Endothelial cell of umbilical vein (primary cell): ENCODE measurements around the gene NCF4. TPM values are rescaled to one million over a fixed set of nuclear protein-coding genes. Genes with fewer than 3 reads are reported as not detected.

Experiments used
- BruUV-seq: library from RNA; stranded (reverse); fragments of 400-500 nt; replicated peaks from 2 replicates; lab custom pipeline; 2021; lab: Mats Ljungman, UMichigan
- CTCF ChIA-PET: fragments of 300-600, 350-600 bp; sonication (Branson Sonifier 250); formaldehyde crosslinking; loops from one replicate; lab custom pipeline; 2021; ENCODE audit warnings: antibody characterized with exemption, inconsistent platforms; lab: Charles Lee
- POLR2A ChIA-PET: fragments of 300-600, 350-600 bp; sonication (Branson Sonifier 250); formaldehyde crosslinking; loops from one replicate; lab custom pipeline; 2021; ENCODE audit warnings: antibody characterized with exemption, inconsistent platforms; lab: Charles Lee
- DNase-seq: peaks from one replicate; pipeline ENCODE4 v3.0.0-alpha.2; 2011; ENCODE audit warnings: low read depth, low spot score
- FAIRE-seq: peaks from 2 replicates; lab custom pipeline; 2011; peaks lifted over from hg19 to GRCh38; lab: Jason Lieb, UNC
- H2AFZ ChIP-seq: 2 replicates; pipeline ENCODE4 v1.6.0; 2012; ENCODE audit warnings: low read depth, low read length, control low read depth, inconsistent platforms
- H3K27ac ChIP-seq: 2 replicates; pipeline ENCODE4 v1.5.1; 2011; ENCODE audit warnings: low read depth, mild to moderate bottlenecking, control low read depth, low read length, moderate library complexity; ENCODE audit not compliant: insufficient read depth
- H3K27me3 ChIP-seq, 2 experiments: 2 replicates each; pipeline versions ENCODE4 v1.6.0 to v1.6.1; 2011; ENCODE audit warnings: low read length in 2 of 2, mixed read lengths in 1 of 2; ENCODE audit not compliant: control insufficient read depth in 2 of 2, insufficient read depth in 2 of 2
- H3K36me3 ChIP-seq, 2 experiments: 2 replicates in 1 of 2; 3 replicates in 1 of 2; pipeline ENCODE4 v1.5.1; 2011; ENCODE audit warnings: low read length in 2 of 2, mild to moderate bottlenecking in 1 of 2, moderate library complexity in 1 of 2; ENCODE audit not compliant: control insufficient read depth in 2 of 2, insufficient read depth in 2 of 2; ENCODE audit errors: extremely low read depth in 1 of 2
- H3K4me1 ChIP-seq: 3 replicates; pipeline ENCODE4 v1.5.1; 2011; ENCODE audit warnings: mild to moderate bottlenecking, low read length; ENCODE audit not compliant: control insufficient read depth, insufficient read depth; ENCODE audit errors: extremely low read depth
- H3K4me2 ChIP-seq: 2 replicates; pipeline ENCODE4 v1.6.1; 2011; ENCODE audit warnings: low read length, control low read depth, mixed read lengths; ENCODE audit not compliant: insufficient read depth
- H3K4me3 ChIP-seq, 3 experiments: fragments of 200-600 bp in 1 of 3; sonication (generic), shearing (Covaris generic) in 1 of 3; replicated peaks in 1 of 3; 2 replicates each; pipeline ENCODE4 v1.5.1; 2011 to 2016; ENCODE audit warnings: control low read depth in 3 of 3, low read length in 3 of 3, mild to moderate bottlenecking in 2 of 3, inconsistent platforms in 1 of 3, low read depth in 1 of 3, moderate library complexity in 1 of 3; ENCODE audit not compliant: insufficient read depth in 1 of 3
- H3K79me2 ChIP-seq: 2 replicates; pipeline ENCODE4 v1.6.0; 2012; ENCODE audit warnings: low read length, inconsistent platforms; ENCODE audit not compliant: control insufficient read depth, insufficient read depth
- H3K9ac ChIP-seq: replicated peaks from 2 replicates; pipeline ENCODE3; 2011; ENCODE audit warnings: low read length, control low read depth; ENCODE audit not compliant: insufficient read depth; ENCODE audit errors: extremely low read depth
- H3K9me1 ChIP-seq: replicated peaks from 3 replicates; pipeline ENCODE4 v1.6.0; 2011; ENCODE audit warnings: mild to moderate bottlenecking, low read length; ENCODE audit not compliant: control insufficient read depth, insufficient read depth; ENCODE audit errors: extremely low read depth
- H3K9me3 ChIP-seq: replicated peaks from 2 replicates; pipeline ENCODE4 v1.5.1; 2012; ENCODE audit warnings: low read length, inconsistent platforms; ENCODE audit not compliant: control insufficient read depth, insufficient read depth
- H4K20me1 ChIP-seq: replicated peaks from 2 replicates; pipeline ENCODE3; 2011; ENCODE audit warnings: mild to moderate bottlenecking, low read length; ENCODE audit not compliant: control insufficient read depth, insufficient read depth; ENCODE audit errors: extremely low read depth
- EZH2 ChIP-seq: IDR thresholded peaks from 2 replicates; pipeline ENCODE4 v1.6.1; 2012; ENCODE audit warnings: borderline replicate concordance, low read depth, mild to moderate bottlenecking, moderate library complexity, low read length, inconsistent platforms; ENCODE audit not compliant: severe bottlenecking
- FOS ChIP-seq: IDR thresholded peaks from 2 replicates; pipeline ENCODE4 v1.6.1; 2011; ENCODE audit warnings: mild to moderate bottlenecking, low read length, moderate library complexity, borderline replicate concordance; ENCODE audit not compliant: insufficient read depth
- GATA2 ChIP-seq: IDR thresholded peaks from 2 replicates; pipeline ENCODE4 v1.7.0; 2011; ENCODE audit warnings: low read depth, mild to moderate bottlenecking, moderate library complexity, mixed read lengths, low read length; ENCODE audit not compliant: insufficient read length, insufficient read depth
- JUN ChIP-seq: IDR thresholded peaks from 2 replicates; pipeline ENCODE4 v1.6.1; 2011; ENCODE audit warnings: borderline replicate concordance, low read depth; ENCODE audit not compliant: insufficient read length, insufficient read depth
- MYC ChIP-seq: IDR thresholded peaks from one replicate; pipeline ENCODE4 v1.6.1; 2011; ENCODE audit warnings: mild to moderate bottlenecking, low read depth, low read length
- POLR2A ChIP-seq: IDR thresholded peaks from 2 replicates; pipeline ENCODE4 v1.6.1; 2012; ENCODE audit warnings: low read depth, mild to moderate bottlenecking, control low read depth, low read length
- POLR2AphosphoS5 ChIP-seq: IDR thresholded peaks from 2 replicates; pipeline ENCODE4 v1.6.1; 2012; ENCODE audit warnings: low read depth, mild to moderate bottlenecking, control low read depth, low read length, moderate library complexity; ENCODE audit not compliant: insufficient read depth
- dilution Hi-C: fragments of 300-500 bp; cut with MboI; formaldehyde crosslinking; loops from one replicate; pipeline ENCODE4 v1.15.0; 2019; ENCODE audit warnings: low sequenced_read_pairs; ENCODE audit not compliant: extremely low pct_ligation_motif_present
- intact Hi-C: fragments of 100-400 bp; cut with micrococcal nuclease; formaldehyde crosslinking; loops from one replicate; pipeline ENCODE4 v1.10.0; 2022
- polyA plus RNA-seq, 4 experiments: library from polyadenylated mRNA; depleted of rRNA in 3 of 4; stranded (reverse) in 3 of 4; unstranded in 1 of 4; fragments of >200 nt; gene quantifications; 2 replicates each; pipeline versions ENCODE4 v1.2.1 to v1.2.3, GENCODE V29; 2011 to 2012; ENCODE audit warnings: missing spikeins in 1 of 4
- total RNA-seq: library from RNA; stranded (reverse); gene quantifications from 2 replicates; pipeline ENCODE4 v1.2.3, GENCODE V29; 2021
- TF ChIP-seq, protein P1 (sequence below), 2 donors: IDR thresholded peaks; 1 replicate in 1 of 2; 2 replicates in 1 of 2; pipeline ENCODE4 v1.5.1; 2011; ENCODE audit warnings: low read length in 2 of 2, mild to moderate bottlenecking in 2 of 2, moderate library complexity in 2 of 2, control low read depth in 1 of 2, inconsistent platforms in 1 of 2, low read depth in 1 of 2; ENCODE audit not compliant: insufficient read depth in 1 of 2; ENCODE audit errors: extremely low read depth in 1 of 2
- TF ChIP-seq, protein P2 (sequence below): IDR thresholded peaks from 2 replicates; pipeline ENCODE4 v1.6.1; 2011; ENCODE audit not compliant: insufficient read depth, insufficient read length

The NCF4 gene
- total and polyA plus RNA-seq, 2 donors (not counting 3 experiments of a cell fraction or from before 2014, with no cell fraction given): 0.07 TPM; not detected in 1

DNA sequence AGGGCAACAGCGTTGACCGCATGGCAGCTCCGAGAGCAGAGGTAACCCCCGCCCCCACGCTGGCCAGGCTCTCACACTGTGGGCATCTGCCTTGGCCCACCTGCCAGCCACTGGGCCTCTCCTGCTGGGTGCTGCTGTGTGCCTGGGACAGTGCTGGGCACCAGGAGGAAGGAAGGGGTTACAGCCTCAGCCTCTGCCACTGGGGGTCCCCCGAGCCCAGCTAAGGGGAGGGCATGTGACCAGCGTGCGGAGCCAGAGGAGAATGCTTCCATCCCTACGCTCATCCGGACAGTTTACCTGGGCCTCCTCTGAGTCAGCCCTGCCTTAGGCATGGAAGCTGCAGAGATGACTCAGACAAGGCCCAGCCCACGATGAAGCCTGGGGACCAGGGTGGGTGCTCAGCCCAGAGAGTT is 10.9 kb downstream of the NCF4 start:
- Histone ChIP-seq H3K4me2 (no peak overlapping the region), H3K27ac (no peak overlapping the region), H3K9me3 (no peaks in the 10 kb centered on the region), H4K20me1 (no peaks in the 10 kb centered on the region), H3K9ac (no peak overlapping the region), H3K79me2 (no peaks in the 10 kb centered on the region), H3K27me3 (peaks cover 0 to 2% of the 10 kb centered on the region in 2 experiments), H2AFZ (no peak overlapping the region), H3K4me3 (no peak overlapping the region), H3K36me3 (no peaks in the 10 kb centered on the region), H3K9me1 (no peaks in the 10 kb centered on the region), H3K4me1 (peaks cover 18% of the 10 kb centered on the region)
- intact Hi-C loops (loop anchor here (2.0 kb wide), 2 partner anchors 41 to 173 kb away; partner anchors contain the start of gene CSF2RB), dilution Hi-C loops (no loop called here)
- TF ChIP-seq EZH2 (no peak), GATA2 (no peak), MYC (no peak), POLR2AphosphoS5 (no peak), POLR2A (no peak), FOS (no peak), JUN (no peak)
- TF ChIP-seq, protein P1, sequence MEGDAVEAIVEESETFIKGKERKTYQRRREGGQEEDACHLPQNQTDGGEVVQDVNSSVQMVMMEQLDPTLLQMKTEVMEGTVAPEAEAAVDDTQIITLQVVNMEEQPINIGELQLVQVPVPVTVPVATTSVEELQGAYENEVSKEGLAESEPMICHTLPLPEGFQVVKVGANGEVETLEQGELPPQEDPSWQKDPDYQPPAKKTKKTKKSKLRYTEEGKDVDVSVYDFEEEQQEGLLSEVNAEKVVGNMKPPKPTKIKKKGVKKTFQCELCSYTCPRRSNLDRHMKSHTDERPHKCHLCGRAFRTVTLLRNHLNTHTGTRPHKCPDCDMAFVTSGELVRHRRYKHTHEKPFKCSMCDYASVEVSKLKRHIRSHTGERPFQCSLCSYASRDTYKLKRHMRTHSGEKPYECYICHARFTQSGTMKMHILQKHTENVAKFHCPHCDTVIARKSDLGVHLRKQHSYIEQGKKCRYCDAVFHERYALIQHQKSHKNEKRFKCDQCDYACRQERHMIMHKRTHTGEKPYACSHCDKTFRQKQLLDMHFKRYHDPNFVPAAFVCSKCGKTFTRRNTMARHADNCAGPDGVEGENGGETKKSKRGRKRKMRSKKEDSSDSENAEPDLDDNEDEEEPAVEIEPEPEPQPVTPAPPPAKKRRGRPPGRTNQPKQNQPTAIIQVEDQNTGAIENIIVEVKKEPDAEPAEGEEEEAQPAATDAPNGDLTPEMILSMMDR (IDR thresholded peaks at IDR 0.05; ENCODE audit: extremely low read depth in 1 of 2, insufficient read depth in 1 of 2, low read depth in 1 of 2, low read length in 2 of 2): no peak
- TF ChIP-seq, protein P2, sequence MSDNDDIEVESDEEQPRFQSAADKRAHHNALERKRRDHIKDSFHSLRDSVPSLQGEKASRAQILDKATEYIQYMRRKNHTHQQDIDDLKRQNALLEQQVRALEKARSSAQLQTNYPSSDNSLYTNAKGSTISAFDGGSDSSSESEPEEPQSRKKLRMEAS: no peak
- POLR2A ChIA-PET: no interaction called here
- CTCF ChIA-PET: interaction anchor here (0.8 to 2.2 kb wide), 4 partner anchors 10 to 106 kb away, joined by 3 to 12 read pairs (median 4); no protein-coding TSS in a partner anchor
- no peak for DNase-seq
- BruUV-seq: no TSS peak
- FAIRE-seq: no peak
